ENCODE results near the gene EHMT1.

The EHMT1 gene

DNA sequence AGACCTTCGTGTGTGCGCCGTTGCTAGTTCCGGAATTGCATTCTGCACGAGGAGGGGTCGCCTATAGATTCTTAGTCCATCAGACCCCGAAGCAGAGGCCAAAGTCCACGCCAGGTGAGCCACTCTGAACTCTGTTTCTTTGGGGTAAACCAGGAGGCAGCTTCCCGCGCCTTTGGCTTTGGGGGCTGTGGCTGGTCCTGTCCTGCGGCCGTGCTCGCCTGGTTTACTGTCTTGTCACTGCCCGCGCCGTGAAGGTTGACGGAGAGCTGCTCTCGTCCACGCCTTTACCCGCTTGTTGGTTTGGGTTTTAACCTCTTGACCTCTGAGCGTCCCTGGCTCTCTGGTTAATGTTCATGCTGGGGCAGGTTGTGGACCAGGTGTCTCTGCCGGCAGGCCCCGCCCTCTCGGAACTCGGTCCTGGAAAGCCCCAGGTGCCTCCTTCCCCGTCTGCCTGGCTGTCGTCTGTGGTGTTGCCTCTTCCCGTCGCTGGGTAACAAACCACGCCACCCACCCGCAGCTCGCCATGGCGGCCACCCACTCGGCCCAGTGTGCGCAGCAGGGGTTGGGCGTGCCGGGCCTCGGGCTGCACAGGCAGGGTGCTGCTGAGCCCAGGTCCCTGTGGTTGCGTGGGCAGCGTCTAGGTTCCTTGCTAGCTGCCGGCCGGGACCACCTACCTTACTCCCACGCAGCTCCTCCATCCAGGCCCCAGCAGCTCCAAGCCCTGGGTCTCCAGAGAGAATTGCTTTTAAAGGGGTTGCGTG lies 214.2 kb downstream of the EHMT1 start:
- Histone ChIP-seq H3K36me3 (ENCODE audit: low read length) (no peaks in the 10 kb centered on the region), H3K9me2 (replicated peaks; ENCODE audit: insufficient read depth, low read length) (no peaks in the 10 kb centered on the region), H2AFZ (ENCODE audit: low read depth, low read length, severe bottlenecking) (no peak overlapping the region), H3K9me3 (ENCODE audit: insufficient read depth, low read length) (no peaks in the 10 kb centered on the region), H3F3A (ENCODE audit: insufficient read depth) (no peaks in the 10 kb centered on the region), H3K79me2 (ENCODE audit: insufficient read depth, low read length) (no peaks in the 10 kb centered on the region), H3K27ac (ENCODE audit: low read depth, low read length) (no peak overlapping the region), H3K4me2 (ENCODE audit: low read depth, low read length, poor library complexity, severe bottlenecking) (no peak overlapping the region), H4K20me1 (ENCODE audit: low read depth, low read length) (no peaks in the 10 kb centered on the region), H3K4me3 (ENCODE audit: insufficient read depth, low read length, poor library complexity, severe bottlenecking) (no peak overlapping the region), H3K9ac (ENCODE audit: low read length) (no peak overlapping the region), H3K27me3 (ENCODE audit: low read length) (no peaks in the 10 kb centered on the region)
- TF ChIP-seq, protein P1, sequence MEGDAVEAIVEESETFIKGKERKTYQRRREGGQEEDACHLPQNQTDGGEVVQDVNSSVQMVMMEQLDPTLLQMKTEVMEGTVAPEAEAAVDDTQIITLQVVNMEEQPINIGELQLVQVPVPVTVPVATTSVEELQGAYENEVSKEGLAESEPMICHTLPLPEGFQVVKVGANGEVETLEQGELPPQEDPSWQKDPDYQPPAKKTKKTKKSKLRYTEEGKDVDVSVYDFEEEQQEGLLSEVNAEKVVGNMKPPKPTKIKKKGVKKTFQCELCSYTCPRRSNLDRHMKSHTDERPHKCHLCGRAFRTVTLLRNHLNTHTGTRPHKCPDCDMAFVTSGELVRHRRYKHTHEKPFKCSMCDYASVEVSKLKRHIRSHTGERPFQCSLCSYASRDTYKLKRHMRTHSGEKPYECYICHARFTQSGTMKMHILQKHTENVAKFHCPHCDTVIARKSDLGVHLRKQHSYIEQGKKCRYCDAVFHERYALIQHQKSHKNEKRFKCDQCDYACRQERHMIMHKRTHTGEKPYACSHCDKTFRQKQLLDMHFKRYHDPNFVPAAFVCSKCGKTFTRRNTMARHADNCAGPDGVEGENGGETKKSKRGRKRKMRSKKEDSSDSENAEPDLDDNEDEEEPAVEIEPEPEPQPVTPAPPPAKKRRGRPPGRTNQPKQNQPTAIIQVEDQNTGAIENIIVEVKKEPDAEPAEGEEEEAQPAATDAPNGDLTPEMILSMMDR (IDR thresholded peaks at IDR 0.05; ENCODE audit: insufficient read depth, low read length, poor library complexity, severe bottlenecking): no peak
- no peak for TF ChIP-seq EZH2phosphoT487 (conservative IDR thresholded peaks at IDR 0.05; ENCODE audit: low read length)

DNA sequence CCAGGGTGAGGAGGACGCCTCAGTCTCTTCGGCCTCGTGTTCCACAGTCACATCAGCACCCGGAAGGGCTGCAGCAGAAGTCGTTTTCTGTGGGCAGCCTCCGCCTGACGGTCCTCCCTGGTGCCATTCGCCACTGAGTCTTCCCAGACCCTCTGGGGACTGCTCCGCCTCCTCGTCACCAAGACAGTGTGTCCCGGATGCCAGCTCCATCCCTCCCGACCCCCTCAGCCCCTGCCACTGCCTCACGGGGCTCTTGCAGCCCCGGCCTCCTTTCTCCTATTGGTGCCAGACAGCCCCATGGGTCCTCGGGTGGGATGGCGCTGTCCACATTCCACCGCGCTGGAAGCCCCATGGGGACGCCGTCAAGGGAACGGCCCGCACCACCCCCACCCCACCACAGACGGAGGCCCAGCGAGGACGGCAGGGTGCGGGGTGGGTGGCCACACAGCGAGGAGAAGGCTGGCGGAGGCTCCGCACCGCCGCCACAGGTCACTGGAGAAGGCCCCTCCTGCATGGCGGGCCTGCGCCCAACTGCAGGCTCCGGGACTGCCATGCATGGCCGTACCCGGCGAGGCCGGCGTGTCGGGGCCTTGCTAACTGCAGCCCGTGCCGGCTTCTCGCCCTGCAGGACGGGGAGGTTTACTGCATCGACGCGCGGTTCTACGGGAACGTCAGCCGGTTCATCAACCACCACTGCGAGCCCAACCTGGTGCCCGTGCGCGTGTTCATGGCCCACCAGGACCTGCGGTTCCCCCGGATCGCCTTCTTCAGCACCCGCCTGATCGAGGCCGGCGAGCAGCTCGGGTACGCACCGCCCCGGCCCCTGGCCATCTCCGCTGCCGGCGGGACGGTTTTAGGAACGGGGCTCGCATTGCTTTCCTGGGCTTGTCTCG lies 215.2 kb downstream of the EHMT1 start:
- Histone ChIP-seq H3K4me3 (ENCODE audit: insufficient read depth, low read length, poor library complexity, severe bottlenecking) (no peak overlapping the region), H3K79me2 (ENCODE audit: insufficient read depth, low read length) (no peaks in the 10 kb centered on the region), H3K9me2 (replicated peaks; ENCODE audit: insufficient read depth, low read length) (no peaks in the 10 kb centered on the region), H2AFZ (ENCODE audit: low read depth, low read length, severe bottlenecking) (no peak overlapping the region), H3K9ac (ENCODE audit: low read length) (no peak overlapping the region), H4K20me1 (ENCODE audit: low read depth, low read length) (no peaks in the 10 kb centered on the region), H3K9me3 (ENCODE audit: insufficient read depth, low read length) (no peaks in the 10 kb centered on the region), H3K27me3 (ENCODE audit: low read length) (no peaks in the 10 kb centered on the region), H3K36me3 (ENCODE audit: low read length) (no peaks in the 10 kb centered on the region), H3K27ac (ENCODE audit: low read depth, low read length) (no peak overlapping the region), H3K4me2 (ENCODE audit: low read depth, low read length, poor library complexity, severe bottlenecking) (no peak overlapping the region), H3F3A (ENCODE audit: insufficient read depth) (peaks cover 5% of the 10 kb centered on the region; the same call in 1 of the 2 replicates)
- TF ChIP-seq, protein P1 (IDR thresholded peaks at IDR 0.05; ENCODE audit: insufficient read depth, low read length, poor library complexity, severe bottlenecking): no peak
- no peak for TF ChIP-seq EZH2phosphoT487 (conservative IDR thresholded peaks at IDR 0.05; ENCODE audit: low read length)

DNA sequence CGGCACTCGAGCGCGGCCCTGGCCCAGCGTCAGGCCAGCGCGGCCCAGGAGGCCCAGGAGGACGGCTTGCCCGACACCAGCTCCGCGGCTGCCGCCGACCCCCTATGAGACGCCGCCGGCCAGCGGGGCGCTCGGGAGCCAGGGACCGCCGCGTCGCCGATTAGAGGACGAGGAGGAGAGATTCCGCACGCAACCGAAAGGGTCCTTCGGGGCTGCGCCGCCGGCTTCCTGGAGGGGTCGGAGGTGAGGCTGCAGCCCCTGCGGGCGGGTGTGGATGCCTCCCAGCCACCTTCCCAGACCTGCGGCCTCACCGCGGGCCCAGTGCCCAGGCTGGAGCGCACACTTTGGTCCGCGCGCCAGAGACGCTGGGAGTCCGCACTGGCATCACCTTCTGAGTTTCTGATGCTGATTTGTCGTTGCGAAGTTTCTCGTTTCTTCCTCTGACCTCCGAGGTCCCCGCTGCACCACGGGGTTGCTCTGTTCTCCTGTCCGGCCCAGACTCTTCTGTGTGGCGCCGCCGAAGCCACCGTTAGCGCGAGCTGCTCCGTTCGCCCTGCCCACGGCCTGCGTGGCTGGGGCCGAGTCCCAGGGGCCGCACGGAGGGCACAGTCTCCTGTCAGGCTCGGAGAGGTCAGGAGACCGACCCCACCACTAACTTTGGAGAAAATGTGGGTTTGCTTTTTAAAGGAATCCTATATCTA lies 216.2 kb downstream of the EHMT1 start:
- no peak overlapping the region for H3K4me2 ChIP-seq (ENCODE audit: low read depth, low read length, poor library complexity, severe bottlenecking)
- no peak overlapping the region for H2AFZ ChIP-seq (ENCODE audit: low read depth, low read length, severe bottlenecking)
- H3K9me3 ChIP-seq (ENCODE audit: insufficient read depth, low read length): no peaks in the 10 kb centered on the region
- TF ChIP-seq, protein P1 (IDR thresholded peaks at IDR 0.05; ENCODE audit: insufficient read depth, low read length, poor library complexity, severe bottlenecking): no peak
- TF ChIP-seq EZH2phosphoT487 (conservative IDR thresholded peaks at IDR 0.05; ENCODE audit: low read length): no peak
- H3K27ac ChIP-seq (ENCODE audit: low read depth, low read length): no peak overlapping the region
- no peak overlapping the region for H3K9ac ChIP-seq (ENCODE audit: low read length)
- peaks cover 6% of the 10 kb centered on the region; the same call in 1 of the 2 replicates for H3F3A ChIP-seq (ENCODE audit: insufficient read depth)
- no peak overlapping the region for H3K4me3 ChIP-seq (ENCODE audit: insufficient read depth, low read length, poor library complexity, severe bottlenecking)
- H3K9me2 ChIP-seq (replicated peaks; ENCODE audit: insufficient read depth, low read length): no peaks in the 10 kb centered on the region
- no peaks in the 10 kb centered on the region for H3K36me3 ChIP-seq (ENCODE audit: low read length)
- H3K27me3 ChIP-seq (ENCODE audit: low read length): no peaks in the 10 kb centered on the region
- H4K20me1 ChIP-seq (ENCODE audit: low read depth, low read length): no peaks in the 10 kb centered on the region
- no peaks in the 10 kb centered on the region for H3K79me2 ChIP-seq (ENCODE audit: insufficient read depth, low read length)

All from SU-DHL-6 (cell line).